Activated T-cell treated with anti-CD3 and anti-CD28 coated beads for 1 hour (primary cell): ENCODE data around the gene FGR.
"Not testable (repeated sequence)": the region's sequence is repeated elsewhere in the genome, so short reads cannot be mapped to it uniquely, and the experiment has no call there.

Source experiments
- DNase-seq: peaks from one replicate; pipeline ENCODE4 v3.0.0-alpha.2; 2020; ENCODE audit warnings: low read depth

FGR gene

DNA sequence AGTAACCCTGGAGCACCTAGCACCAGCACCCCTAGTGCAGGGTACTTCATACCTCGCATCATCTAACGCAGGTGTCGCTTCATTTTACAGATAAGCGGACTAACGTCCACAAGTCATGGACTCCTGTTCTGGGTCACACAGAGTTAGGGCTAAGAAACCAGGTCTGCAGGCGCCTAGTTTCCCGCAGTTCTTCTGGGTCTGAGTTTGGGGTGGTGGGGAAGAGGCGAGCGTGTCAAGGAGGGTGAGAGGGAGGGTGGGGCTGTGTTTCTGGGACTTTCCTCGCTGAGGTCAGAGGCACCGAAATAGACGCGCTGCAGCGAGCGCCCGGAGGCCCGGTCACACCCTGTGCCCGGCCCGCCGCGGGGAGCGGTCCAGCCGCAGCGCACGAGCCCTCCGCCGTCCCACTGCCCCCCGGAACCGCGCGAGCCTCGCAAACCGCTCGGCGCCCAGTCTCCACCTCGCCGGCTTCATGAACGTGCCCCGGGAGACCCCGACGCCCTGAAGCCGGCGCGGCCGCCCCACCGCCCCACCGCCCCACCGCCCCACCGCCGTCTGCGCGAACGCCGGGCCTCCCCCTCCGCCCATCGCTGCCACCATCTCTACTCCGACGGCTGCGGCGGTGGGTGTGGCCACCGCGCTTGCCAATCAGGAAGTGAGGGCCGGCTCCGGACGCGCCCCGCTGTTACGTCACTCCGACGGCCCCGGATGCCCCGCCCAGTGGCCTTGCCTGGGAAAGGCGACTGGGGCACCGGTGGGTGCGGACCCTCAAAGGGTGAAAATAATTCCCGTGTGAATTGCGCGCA is 24.7 kb upstream of the FGR start:
- peak; percentile 77 for DNase-seq

DNA sequence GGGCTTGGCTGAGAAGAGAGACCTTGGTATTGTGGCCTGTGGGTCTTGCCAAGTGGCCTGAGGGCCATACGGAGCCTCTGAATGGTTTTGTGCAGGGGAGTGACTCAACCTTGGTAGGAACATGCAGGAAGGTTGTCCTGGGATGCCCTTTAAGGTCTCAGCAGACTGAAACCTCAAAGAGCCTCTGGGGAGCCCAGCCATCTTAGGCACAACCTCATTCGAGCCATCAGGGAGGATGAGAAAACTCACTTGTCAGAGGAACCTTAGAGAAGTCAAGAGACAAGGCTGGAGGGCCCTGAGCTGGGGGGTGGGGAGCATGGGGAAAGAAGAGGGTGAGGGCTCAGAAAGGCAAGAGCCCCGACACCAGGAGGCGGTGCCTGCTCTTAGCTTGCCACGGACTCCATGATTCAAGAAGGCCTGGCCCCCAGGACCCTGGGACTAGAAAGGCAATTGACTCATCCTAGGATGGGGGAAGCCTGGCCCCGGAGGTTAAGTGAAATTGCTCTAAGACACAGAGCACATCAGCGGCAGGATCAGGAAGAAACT is 24.0 kb upstream of the FGR start:
- DNase-seq: peak; percentile 21

DNA sequence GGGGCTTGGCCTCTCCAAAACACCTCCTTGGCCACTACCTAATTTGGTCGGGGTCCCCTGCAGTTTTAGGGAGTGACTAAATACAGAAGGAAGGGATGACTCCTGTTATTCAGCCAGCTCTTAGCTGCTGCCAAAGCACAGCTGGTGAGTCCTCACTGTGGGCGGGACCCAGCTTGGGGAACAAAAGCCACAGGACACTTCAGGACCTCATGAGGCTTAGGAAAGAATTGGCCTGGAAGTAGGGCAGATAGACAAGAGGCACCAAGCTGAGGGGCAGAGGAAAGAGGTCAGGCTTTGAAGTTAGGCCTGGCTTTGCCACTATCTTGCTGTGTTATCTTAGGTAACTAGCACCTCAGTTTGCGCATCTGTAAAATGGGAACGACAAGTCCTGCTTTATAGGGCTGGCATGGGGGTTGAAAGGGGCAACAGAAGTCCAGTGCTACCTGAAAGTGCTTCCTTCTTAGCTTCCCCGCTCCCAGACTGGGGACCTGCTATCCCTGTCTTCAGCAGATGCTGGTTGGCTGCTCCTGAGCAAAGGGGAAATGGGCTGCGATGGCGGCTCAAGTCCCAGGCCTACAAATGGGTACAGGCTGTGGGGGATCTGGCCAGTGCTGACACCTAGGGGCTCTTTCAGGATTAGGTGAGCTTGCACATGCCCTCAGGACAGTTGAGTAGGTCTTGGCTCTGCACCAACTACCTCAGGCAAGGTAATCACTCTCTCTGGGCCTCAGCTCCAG is 21.3 kb upstream of the FGR start:
- DNase-seq: no peak

DNA sequence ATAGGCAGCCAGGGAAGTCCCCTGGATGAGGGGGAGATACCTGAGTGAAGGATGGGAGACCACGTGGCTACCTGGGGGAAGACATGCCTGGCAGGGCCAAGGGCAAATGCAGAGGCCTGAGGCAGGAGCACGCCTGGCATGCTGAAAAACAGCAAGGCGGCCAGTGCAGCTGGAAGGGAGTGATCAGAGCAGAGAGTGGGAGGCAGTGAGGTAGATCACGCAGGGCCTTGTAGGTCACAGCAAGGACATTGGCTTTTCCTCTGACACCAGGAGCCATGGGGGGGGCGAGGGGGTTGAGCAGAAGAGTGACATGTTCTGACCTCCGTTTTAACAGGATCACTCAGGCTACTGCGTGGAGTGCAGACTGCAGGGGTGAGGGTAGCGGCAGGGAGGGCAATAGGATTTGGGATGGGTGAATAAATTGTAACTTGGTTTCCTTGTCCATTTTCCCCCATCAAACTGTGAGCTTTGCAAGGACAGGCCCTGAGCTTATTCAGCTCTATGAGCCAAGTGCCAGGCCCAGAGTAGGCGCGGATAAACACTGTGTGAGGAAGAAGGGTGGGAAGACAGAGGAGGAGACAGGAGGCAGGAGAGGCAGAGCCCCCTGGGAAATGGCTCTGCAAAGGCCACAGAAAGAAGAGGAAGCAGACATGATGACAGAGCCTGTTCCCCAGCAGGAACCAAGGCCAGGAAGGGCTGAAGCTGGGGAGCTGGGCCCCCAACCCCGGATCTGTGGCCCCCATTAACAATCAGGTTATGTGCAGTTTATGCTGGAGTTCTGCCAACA is 20.4 kb upstream of the FGR start:
- no peak for DNase-seq

DNA sequence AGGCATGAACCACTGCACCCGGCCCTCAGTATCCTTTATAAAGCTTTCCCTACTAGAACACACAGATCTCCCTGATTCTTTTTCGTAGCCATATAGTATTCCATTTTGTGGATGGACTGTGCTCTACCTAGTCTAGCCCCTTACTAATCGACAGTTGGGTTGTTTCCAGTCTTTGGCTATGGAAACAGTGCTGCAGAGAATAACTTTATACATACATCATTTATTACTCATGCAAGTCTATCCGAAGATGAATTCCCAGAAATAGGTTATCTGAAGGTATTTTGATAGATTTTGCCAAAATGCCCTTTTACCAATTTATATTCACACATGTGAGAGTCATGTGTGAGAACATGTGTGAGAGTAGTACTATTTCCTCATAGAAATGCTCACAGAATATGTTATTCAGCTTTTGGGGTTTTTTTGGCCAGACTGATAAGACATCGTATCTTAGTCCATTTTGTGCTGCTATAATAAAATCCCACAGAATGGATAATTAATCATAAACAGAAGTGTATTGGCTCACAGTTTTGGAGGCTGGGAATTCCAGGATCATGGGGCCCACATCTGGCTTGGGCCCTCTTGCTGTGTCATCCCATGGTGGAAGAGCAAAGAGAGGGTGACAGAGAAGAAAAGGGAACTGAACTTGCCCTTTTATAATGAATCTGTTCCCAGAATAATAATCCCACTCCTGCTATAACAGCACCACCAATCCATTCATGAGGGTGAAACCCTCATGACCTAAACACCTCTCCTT is 17.3 kb upstream of the FGR start:
- DNase-seq: no peak

DNA sequence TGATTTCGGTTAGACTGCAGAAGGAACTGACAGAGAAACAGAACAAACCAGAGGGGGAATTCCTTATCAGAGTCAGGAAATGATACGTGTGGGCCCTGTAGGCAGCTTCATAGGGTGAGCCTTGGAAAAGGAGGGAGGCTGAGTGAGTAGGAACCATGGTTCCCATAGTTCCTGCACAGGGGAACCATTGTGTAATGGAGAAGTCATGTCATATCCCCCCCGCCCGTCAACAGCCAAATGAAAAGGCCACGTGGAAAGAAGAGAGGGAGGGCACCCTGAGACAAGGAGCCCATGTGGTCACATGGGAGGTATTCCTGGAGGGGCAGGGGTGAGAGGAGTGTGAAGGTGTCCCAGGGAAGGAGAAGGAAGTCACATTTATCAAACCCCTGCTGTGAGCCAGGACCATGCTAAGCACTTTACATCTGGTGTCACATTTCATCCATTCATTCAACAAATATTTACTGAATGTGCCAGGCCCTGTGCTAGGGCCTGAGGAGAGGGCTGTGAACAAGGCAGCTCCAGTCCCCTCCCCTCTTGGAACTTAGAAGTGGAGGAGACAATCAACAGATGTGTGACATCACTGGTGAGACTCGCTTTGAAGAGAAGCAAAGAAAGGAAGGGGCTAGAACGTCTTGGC is 15.7 kb upstream of the FGR start:
- no peak for DNase-seq

DNA sequence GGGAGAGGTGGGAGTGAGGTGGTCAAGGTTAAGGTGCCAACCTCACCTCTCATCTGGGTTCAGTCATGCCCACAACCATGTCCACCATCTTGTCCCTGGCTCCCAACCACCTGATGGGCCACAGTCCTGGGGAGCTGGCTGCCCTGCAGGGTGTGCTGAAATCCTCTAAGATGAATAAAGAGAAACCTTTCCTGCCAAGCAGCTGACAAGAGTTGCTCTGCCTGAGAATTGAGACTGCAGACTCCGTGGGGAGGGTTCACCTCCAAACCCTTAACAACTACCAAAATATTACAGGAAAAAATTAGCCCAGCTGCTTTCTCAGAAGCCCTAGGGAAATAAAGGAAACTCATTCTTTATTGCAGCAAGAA is 15.2 kb upstream of the FGR start:
- no peak for DNase-seq

DNA sequence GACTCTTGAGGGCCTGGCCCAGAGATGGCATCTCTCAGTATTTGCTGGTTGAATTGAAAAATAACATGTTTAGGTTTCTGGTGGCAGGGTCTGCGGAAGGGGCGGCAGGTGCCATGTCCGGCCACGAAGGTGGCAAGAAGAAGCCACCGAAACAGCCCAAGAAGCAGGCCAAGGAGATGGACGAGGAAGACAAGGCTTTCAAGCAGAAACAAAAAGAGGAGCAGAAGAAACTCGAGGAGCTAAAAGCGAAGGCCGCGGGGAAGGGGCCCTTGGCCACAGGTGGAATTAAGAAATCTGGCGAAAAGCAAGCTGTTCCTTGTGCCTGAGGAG is 14.3 kb upstream of the FGR start:
- DNase-seq: no peak

DNA sequence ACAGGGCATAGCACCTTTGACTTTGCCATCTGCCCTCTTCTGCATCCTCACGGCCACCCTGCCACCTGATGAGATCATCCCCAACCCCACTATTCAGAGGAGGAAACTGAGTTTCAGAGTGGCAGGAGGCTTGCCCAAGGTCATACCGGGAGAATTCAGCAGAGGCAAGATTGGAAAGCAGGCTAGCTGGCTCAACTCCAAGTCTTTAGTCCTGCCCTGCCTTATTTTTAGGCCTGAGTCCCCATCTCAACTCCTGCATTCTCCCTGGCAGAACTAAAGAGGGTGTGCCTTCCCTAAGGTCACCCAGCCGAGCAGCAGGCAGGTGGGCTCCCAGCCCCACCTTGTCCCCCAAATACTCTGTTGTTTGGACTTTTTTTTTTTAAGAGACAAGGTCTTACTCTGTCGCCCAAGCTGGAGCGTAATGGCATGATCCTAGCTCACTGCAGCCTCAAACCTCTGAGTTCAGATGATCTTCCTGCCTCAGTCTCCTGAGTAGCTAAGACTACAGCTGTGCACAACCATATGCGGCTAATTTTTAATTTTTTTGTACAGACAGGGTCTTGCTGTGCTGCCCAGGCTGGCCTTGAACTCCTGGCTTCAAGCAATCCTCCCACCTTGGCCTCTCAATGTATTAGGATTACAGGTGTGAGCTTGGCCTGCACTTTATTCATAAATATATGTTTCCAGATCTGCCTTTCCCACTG is 13.8 kb upstream of the FGR start:
- no peak for DNase-seq

DNA sequence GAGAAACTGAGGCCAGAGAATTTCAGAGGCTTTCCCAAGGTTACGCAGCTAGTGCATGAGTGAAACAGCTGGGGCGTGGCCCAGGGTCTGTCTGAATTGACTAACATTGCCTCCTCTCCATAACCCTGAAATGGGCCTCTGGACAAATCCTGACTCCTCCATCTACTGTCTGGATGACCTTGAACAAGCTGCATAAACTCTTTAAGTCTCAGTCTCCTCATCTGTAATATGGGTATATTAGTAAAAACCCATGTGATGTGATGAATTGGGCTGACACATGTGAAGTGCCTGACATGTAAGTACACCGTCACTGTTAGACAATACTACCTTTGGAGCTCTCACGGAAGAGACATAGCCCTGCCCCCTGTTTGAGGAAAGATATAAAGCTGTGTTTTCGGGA is 12.3 kb upstream of the FGR start:
- no peak for DNase-seq

DNA sequence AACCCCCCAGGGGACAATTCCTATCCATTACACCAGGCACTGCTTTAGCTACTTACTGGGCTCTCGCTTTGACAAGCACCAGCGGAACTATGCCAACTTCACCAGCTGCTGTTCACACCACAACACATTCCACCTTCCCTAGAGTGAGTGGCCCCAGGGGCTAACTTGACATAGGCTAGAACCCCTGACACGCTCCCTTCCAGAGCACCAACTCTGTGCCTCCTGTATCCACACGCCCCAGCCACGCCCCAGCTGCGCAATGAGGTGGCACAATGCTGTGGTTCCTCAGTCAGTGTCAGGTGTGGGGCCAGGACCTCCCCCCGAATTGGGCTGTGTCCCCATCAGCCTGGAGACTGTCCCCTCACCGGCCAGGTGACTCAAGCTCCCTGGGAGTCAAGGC is 11.7 kb upstream of the FGR start:
- DNase-seq: no peak

DNA sequence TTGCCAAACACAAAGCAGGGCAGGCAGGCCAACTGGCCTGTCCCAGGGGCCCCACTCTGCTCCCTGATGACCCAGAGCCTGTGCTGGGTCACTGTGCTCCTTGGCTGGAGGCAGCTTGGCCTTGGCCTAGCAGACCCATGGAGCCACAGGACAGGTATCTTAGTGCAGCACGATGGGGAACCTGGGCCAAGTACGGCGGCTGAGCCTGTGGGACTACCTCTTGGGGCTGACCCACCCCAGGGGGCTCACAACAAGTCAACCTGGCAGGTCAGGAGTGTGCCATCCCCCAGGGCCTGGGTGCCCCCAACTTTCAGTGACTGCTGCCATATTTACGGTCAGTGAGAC is 10.1 kb upstream of the FGR start:
- no peak for DNase-seq

DNA sequence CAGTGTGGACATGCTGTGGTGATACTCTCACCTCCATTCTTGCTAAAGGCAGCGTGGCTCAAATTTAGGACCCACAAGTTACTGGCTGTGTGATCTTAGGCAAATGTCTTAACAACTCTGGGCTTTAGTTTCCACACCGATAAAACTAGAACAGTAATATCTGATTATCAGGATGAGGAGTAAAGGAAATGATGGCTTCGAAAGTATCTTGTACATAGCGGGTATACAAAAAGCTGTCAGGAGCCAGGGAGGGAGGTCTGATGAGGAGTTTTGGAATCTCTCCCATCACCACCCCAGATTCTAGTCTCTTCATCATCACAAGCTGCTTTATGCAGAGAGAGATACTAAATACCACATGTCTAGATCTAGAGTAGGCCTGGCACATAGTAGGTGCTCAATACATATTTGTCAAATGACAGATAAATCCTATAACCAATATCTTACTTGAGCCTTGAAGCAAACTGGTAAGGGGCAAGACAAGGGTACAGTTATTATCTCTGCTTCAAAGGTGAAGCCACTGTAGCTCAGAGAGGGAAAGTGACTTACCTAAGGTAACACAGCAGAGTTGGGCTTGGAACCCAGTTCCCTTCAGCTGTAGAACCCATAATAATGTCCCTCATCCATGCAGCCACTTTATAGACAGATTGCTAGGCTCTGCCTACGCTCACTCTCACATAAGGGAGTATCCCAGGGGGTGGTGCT is 9.5 kb upstream of the FGR start:
- DNase-seq: no peak

DNA sequence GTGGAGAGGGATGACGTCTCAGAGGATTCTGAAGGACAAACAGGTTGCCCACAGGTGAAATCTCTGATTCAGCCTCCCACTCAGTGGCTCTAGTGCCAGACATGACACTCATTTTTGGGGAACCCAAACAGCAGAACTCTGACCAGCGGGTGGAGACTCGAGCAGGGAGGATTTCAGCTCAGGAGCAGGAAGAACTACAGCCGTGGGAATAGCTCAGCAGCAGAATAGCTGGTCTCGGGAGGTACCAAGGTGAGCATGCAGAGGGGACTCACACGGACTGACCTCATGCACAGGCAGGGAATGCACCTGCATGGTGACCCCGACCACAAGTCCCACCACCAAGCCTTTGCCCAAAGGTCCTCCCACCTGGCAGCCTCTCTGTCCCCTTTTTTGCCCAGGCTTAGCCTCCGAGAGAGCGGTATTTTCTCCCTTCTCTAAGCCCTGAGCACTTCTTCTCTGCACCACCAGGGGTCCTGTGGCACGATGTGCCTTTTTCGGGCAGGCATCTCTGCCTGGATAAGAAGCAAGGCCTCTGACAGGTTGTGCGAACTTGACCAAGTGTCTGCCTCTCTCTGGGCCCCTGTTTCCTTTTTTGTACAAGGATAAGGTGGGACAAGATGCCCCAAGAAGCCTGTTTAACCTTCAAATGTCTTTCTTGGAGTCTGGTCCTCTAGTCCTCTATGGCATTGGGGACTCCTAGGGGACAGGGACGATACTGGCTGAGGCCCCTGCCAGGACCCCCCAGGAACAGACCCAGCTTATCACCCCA is 8.8 kb upstream of the FGR start:
- DNase-seq: peak; percentile 59

DNA sequence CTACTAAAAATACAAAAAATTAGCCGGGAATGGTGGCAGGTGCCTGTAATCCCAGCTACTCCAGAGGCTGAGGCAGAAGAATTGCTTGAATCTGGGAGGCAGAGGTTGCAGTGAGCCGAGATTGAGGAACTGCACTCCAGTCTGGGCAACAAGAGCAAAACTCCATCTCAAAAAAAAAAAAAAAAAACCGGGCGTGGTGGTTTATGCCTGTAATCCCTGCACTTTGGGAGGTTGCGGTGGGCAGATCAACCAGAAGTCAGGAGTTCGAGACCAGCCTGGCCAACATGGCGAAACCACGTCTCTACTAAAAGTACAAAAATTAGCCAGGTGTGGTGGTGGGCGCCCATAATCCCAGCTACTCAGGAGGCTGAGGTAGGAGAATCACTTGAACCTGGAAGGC is 5.5 kb upstream of the FGR start:
- not testable (repeated sequence) for DNase-seq

DNA sequence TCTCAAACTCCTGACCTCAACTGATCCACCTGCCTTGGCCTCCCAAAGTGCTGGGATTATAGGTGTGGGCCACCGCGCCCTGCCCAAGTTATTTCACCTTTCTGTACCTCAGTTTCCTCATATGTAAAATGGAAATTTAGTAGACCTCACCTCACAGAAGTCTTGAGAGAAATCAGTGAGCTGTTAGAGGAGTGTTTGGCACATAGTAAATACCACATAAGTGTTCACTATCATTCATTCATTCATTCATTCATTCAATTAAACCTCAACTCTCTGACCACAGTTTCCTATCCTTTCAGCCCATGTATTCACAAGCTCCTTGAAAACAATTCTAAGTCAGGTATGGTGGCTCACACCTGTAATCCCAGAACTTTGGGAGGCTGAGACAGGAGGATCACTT is 3.8 kb upstream of the FGR start:
- no peak for DNase-seq

DNA sequence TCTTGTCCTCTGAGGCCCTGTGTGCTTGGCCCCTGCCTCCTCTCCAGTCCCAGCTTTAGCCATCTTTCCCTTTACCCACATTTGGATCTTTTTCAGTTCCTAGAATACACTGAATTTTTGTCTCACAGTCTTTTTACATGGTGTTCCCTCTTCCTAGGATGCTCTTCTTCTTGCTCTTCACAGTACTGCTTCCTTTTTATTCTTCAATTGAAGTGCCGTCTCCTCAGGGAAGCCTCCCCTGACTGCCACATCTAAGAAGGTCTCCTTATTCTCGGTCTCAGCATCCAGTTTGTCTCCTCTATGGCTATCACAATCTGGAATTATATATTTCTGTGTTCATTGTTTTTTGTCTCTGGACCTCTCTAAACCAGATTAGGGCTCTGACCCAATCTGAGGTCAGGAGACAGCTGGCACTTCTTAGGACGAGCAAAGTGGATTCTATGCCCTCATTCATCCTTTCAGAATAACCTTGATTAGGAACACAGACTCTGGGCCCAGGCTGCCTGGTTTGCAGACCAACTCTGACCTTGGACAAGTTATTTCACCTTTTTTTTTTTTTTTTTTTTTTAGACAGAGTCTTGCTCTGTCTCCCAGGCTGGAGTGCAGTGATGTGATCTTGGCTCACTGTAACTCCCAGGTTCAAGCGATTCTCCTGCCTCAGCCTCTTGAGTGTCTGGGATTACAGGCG is 3.2 kb upstream of the FGR start:
- no peak for DNase-seq

DNA sequence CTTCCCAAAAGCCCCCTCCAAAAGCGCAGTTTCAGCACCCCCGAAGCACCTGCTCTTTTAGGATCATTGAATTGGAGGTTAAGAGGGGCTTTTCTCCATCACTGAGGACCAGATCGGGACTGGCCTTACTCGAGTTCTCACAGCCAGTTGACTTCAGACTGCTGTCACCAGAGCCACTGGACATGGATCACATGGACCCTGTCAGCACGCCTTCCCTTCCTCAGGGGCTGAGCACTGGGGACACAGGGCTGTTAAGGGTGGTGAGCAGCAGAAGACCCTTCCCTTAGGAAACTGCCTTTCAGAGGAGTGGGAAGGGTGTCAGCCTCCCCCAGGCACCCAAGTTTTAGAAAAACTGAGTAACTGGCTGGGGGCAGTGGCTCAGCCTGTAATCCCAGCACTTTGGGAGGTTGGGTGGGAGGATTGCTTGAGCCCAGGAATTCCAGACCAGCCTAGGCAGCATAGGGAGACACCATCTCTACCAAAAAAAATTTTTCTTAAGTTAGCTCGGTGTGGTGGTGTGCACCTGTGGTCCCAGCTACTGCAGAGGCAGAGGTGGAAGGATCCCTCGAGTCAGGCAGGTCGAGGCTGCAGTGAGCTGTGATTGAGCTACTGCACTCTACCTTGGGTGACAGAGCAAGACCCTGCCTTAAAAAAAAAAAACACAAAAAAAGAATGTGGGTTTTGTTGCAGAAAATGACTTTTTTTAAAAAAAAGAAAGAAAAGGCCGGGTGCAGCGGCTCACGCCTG is 584 bp upstream of the FGR start:
- no peak for DNase-seq
